HG03060 (cell line): ENCODE data around the gene COX11.
A peak's percentile ranks its signal among the peaks of the same experiment; 100 is the strongest.

ENCODE experiments used
- ATAC-seq: cut with Tn5 transposase; IDR thresholded peaks from one replicate; pipeline ENCODE4 v1.9.1; 2021; ENCODE audit warnings: low read depth, moderate number of reproducible peaks; ENCODE audit not compliant: unreplicated experiment

Gene COX11

GRCh38 chr17:54969658-54970572 lies 1.5 kb upstream of the COX11 start:
- ATAC-seq = no peak

DNA sequence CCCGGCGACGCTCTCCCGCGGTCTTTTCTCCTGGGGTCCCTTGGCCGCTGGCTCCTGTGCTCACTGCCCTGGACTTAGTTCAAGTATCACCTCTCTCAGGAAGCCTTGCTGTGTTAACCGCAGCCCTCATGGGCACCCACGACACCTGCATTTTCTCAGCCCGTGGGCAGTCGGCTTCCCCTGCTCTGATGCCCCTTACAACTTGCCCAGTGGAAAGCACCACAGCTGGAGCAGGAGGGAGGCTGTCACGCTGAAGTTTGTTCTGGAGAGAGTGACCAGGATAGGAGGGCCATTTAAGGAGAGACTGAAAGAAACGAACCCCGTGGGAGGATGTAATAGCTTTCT lies 506 bp upstream of the COX11 start:
- ATAC-seq = no peak

- peak; percentile 13 for ATAC-seq
Observed at GRCh38 chr17:54967621-54968261, 713 bp downstream of the COX11 start.

DNA sequence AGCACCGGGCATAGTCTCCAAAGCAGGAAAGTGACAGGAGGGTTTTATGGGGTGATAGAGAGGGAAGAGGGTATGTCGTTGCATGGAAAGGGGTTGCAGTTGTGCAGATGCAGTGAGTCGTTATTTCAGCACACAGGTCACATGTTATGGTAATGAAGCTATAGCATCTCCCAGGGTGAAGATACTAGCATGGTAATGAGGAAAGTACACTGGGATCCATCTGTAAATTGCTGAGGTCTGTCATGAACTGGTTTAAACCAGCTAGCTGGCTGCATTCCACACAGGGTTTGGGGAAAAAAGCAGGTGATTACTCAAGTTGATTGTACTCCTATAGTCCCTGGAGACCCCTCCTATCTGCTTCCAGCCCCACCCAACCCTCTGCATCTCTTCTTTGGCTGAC lies 11.7 kb downstream of the COX11 start:
- ATAC-seq = no peak

DNA sequence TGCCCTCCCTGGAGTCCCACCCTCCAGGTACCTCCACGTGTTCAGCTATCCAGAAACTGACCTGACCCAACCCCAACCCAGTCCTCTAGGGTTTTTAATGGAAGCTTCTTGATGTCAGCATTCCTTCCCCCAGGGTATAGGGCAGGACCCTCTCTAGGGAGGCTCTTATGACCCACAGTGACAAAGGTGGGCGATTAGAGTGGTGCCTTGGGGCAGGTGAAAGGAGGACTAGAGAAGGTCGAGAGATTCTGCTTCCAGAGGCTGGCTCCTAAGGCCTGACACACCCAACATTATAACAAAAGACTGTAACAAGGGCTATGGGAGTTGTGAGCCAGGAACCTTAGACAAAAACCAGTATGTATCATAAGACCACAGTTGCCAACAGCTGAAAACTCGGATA lies 17.2 kb downstream of the COX11 start:
- ATAC-seq = no peak

DNA sequence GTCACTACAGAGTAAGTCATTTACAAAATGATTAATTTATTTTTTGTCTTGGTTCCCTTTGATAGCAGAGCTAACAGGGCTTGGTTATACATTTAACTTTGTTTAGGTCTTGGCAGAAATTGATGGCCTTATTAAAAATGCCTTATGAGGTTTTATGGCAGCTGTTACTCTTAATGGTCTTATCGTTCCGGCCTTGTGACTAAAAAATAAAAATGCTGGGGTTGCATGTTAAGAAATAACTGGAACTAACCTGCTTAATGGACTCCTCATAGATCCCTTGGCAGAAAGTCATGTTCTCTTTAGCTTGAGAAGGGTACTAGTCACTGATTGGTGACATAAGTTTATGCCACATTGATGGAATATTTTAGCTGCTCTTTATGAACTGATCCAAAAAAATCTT lies 18.3 kb downstream of the COX11 start:
- no peak for ATAC-seq

GRCh38 chr17:54948380-54948779 lies 20.1 kb downstream of the COX11 start:
- no peak for ATAC-seq

- ATAC-seq = no peak
Observed at GRCh38 chr17:54947396-54947795, 21.1 kb downstream of the COX11 start.

GRCh38 chr17:54945671-54946070 lies 22.8 kb downstream of the COX11 start:
- no peak for ATAC-seq

- no peak for ATAC-seq
Observed at GRCh38 chr17:54945231-54945630, 23.2 kb downstream of the COX11 start.

GRCh38 chr17:54944796-54945195 lies 23.7 kb downstream of the COX11 start:
- no peak for ATAC-seq

DNA sequence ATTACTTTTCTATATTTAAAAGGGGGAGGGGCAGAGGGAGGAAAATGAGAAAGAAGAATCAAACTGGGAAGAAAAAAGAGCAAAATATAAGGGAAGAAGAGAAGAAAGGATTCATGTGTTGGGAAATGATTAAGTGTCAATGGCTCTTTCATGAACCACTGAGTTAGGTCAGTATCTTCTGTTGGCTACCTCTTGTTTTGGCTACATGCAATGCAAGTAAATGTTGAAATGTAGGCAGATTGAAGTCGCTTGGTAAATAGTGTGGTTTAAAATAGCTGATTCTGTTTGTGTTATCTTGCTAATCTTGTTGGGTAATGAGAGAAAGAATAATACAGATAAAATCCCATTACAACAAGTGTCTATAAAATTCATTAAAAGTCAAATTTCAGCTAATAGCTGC lies 27.2 kb downstream of the COX11 start:
- no peak for ATAC-seq

DNA sequence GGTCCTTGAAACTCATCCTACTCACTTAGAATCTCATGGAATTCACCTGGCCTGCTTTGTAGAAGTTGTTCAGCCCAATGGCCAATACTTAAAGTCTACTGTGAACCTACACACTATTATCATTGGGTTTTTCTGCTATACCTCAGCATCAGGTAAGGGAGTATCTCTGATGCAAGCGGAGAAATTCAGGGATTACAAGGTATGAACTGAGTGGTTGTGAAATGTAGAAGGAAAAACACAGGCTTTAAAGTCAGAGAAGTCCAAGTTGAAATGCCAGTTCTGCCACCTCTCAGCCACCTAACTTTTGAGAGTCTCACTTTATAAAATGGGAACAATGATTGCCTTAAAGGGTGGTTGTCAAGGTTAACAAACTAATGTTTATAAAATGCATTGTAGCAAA lies 31.0 kb downstream of the COX11 start:
- ATAC-seq = no peak

DNA sequence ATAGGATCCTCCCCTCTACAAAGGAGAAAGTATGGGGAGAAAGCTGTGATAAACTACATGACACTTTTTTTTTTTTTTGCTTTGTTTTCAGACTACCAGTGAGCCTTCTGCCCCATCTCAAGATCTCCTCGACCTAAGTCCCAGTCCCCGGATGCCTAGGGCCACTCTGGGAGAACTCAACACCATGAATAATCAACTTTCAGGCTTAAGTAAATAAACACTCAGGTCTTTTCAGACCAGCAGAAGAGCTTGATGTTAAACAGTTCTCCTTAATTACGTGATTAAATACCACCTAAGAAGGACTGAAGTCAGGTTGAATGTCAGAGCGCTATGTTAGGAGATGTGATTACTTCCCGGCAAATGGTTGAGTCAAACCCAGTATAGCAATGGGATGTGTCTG lies 31.4 kb downstream of the COX11 start:
- ATAC-seq = no peak

- no peak for ATAC-seq
Observed at GRCh38 chr17:54935471-54935870, 33.0 kb downstream of the COX11 start.

GRCh38 chr17:54933921-54934320 lies 34.5 kb downstream of the COX11 start:
- ATAC-seq = no peak

DNA sequence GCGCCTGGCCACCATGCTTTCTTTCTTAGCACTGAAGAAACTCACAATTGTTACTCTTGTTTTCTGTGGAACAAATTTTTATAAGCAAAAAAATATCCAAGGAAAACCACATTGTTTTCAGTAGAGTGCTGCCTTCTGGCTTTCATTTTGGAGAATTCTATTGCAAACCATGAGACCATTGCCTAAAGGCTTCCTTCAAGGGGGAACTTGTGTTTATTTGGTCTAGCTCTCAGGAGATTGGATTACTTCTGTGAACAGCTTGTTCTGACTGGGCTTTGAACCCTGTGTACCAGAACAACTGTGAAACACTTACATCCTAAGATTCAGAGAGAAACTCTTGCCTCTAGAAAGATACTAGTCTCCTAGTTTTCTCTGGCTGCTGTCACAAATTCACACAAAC lies 35.7 kb downstream of the COX11 start:
- ATAC-seq = no peak

- ATAC-seq = no peak
Observed at GRCh38 chr17:54927525-54927924, 40.9 kb downstream of the COX11 start.

DNA sequence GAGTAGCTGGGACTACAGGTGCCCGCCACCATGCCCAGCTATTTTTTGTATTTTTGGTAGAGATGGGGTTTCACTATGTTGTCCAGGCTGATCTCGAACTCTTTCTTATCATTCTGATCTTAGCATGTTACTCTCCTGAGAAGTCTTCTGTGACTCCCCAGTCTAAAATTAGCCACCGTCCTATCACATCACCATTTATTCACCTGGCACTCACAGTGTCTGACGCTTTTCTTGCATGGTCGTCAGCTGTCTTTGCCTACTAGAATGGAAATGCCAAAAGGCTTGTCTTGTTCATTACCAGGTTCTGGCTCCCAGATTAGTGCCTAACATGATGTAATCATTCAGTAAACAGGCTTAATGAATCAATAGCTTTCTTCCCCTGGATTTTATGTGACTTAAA lies 44.0 kb downstream of the COX11 start:
- no peak for ATAC-seq

- no peak for ATAC-seq
Observed at GRCh38 chr17:54920819-54921218, 47.6 kb downstream of the COX11 start.

DNA sequence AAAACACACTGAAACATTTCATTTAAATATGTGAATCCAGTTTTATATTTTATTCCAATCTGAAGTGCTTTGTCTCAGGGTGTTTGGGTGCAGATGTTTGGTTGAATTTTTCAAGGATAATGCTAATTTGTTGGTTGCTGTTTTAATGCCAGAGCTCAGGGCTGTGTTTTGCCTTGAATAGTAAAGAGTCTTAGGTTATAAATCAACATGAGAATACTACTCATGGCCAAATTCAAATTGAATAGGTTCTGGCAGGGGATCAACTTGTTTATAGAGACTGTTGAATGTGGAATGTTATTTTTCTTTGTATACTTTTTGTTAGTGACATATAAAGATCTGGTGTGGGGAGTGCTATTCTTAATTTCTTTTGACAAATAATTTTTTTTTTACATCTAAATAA lies 49.0 kb downstream of the COX11 start:
- no peak for ATAC-seq

DNA sequence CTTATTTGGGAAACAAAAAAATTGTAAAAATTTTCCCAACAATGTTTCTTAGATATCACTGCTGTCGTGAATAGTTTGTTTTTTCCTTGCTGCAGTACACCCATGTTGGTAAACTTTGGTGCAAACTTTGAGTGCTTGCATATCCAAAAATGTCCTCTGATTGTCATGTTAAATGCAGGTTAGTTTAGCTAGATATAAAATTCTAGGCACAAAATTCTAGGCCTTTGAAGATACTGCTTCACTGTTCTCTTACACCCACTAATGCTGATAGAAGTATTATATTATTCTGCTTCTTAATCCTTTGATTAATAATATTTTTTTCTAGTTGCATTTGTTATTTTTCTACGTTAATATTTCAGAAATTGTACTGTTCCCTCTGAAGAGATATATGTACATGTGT lies 51.7 kb downstream of the COX11 start:
- no peak for ATAC-seq
